ENCODE data around the gene ERMP1.

Gene ERMP1

DNA sequence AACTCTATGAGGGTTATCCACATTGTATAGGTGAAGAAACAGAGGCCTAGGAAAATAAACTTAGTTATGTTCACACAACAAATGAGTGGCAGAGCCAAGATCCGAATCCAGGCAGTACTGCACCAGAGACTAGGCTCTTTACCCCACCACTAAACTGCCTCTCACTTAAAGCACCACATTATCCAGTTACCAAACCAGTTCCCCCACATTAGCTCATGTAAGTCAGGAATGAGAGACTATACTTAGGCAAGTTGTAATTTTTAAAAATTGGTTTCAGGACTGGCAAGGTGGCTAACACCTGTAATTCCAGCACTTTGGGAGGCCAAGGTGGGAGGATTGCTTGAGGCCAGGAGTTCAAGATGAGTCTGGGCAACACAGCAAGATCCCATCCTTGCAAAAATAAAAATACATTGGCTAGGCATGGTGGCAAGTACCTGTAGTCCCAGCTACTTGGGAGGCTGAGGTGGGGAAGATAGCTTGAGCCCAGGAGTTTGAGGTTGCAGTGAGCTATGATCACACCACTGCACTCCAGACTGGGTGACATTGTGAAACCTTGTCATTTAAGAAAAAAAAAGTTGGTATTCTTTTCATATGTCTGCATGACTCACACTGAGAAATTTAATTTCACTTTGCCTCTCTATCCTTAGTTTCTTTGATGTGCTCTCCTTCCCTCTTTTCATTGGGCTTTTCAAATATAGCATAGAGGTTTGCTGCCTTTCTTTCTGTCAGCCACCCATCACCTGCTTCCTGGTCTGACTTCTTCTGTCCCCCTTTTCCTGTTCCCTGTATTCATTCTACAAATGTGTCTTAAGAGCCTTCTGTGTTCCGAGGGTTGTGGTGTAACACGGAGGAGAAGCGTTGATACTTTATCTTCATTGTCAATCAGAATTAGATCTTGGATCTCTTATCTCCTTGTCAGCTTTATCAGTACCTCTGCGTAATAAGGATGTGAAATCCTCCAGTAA is 64.7 kb downstream of the ERMP1 start (continued):
- TF ChIP-seq BACH2 (CRISPR knock-in tag; IDR thresholded peaks at IDR 0.05; ENCODE audit: borderline replicate concordance), result no peak
- TF ChIP-seq PPARA (CRISPR knock-in tag; IDR thresholded peaks at IDR 0.05; ENCODE audit: borderline replicate concordance), result no peak
- no peak for TF ChIP-seq ZNF565 (CRISPR knock-in tag; conservative IDR thresholded peaks at IDR 0.05; ENCODE audit: low read depth)
- TF ChIP-seq ZFP30 (CRISPR knock-in tag; IDR thresholded peaks at IDR 0.05), result no peak
- TF ChIP-seq ZNF70 (CRISPR knock-in tag; IDR thresholded peaks at IDR 0.05), result no peak
- TF ChIP-seq ZNF8 (CRISPR knock-in tag; IDR thresholded peaks at IDR 0.05), result no peak
- TF ChIP-seq ISL1 (CRISPR knock-in tag; IDR thresholded peaks at IDR 0.05), result no peak
- no peak for TF ChIP-seq TOX (CRISPR knock-in tag; IDR thresholded peaks at IDR 0.05; ENCODE audit: borderline replicate concordance)
- TF ChIP-seq RARB (CRISPR knock-in tag; IDR thresholded peaks at IDR 0.05), result no peak

DNA sequence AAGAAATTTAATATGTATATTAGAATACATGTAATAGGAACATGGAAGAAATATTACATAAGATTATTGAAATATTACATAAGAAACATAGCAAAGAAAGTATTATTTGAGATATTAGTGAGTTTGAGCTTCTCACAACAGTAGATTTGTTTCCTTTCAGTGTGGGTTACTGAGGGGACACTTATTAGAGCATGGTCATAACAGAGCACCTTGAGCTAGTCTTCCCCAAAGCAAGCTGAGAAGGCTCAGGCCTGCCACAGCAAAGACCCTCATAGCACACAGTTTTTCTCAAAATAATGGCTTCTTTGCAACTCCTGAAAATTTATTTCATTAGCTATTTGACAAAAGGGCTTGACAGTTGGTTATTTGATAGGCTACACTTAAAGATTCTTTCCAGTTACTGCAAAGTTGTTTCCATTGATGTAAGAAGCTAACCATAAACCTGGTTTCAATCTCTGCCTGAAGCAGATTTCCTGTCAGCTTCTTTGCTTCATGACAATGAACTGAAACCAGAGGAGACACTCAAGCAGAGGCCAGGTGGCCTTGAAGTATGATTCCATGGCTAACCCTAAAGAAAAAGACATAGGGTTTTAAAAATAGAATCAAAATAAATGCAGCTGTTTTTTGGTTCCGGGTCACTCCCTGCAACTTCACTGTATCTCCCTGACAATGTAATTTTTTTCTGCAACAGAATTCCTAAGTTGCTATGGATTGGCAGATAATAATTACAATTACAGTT is 68.6 kb downstream of the ERMP1 start:
- peak; percentile 36; the same call in 1 of the 3 replicates for ATAC-seq
- TF ChIP-seq ZNF565 (CRISPR knock-in tag; conservative IDR thresholded peaks at IDR 0.05; ENCODE audit: low read depth) (no peak), ISL1 (CRISPR knock-in tag; IDR thresholded peaks at IDR 0.05) (no peak), TOX (CRISPR knock-in tag; IDR thresholded peaks at IDR 0.05; ENCODE audit: borderline replicate concordance) (no peak)
- TF ChIP-seq, protein P1, sequence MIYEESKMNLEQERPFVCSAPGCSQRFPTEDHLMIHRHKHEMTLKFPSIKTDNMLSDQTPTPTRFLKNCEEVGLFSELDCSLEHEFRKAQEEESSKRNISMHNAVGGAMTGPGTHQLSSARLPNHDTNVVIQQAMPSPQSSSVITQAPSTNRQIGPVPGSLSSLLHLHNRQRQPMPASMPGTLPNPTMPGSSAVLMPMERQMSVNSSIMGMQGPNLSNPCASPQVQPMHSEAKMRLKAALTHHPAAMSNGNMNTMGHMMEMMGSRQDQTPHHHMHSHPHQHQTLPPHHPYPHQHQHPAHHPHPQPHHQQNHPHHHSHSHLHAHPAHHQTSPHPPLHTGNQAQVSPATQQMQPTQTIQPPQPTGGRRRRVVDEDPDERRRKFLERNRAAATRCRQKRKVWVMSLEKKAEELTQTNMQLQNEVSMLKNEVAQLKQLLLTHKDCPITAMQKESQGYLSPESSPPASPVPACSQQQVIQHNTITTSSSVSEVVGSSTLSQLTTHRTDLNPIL (CRISPR knock-in tag; IDR thresholded peaks at IDR 0.05; ENCODE audit: low read depth), result no peak

DNA sequence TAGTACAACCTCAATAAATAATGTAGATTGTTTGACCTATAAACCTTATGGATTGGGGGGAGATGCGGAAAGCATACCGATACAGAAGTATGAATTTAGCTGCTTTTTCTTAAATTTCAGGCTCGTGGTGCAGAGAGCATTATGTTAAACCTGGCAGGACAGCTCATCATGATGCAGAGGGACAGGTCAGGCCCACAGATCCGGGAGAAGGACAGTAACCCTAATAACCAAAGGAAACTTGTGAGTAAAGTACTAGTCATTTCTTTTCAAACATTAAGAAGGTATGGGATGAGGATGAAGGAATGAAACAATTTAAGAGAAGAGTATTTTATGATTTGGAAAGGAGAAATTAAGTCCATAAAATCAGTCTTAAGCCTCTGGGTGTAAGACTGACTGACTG is 70.5 kb downstream of the ERMP1 start:
- ATAC-seq, result no peak
- TF ChIP-seq ZNF565 (CRISPR knock-in tag; conservative IDR thresholded peaks at IDR 0.05; ENCODE audit: low read depth), result no peak
- no peak for TF ChIP-seq TCF4 (CRISPR knock-in tag; IDR thresholded peaks at IDR 0.05; ENCODE audit: borderline replicate concordance)
- TF ChIP-seq OSR1 (CRISPR knock-in tag; IDR thresholded peaks at IDR 0.05), result no peak
- TF ChIP-seq, protein P2, sequence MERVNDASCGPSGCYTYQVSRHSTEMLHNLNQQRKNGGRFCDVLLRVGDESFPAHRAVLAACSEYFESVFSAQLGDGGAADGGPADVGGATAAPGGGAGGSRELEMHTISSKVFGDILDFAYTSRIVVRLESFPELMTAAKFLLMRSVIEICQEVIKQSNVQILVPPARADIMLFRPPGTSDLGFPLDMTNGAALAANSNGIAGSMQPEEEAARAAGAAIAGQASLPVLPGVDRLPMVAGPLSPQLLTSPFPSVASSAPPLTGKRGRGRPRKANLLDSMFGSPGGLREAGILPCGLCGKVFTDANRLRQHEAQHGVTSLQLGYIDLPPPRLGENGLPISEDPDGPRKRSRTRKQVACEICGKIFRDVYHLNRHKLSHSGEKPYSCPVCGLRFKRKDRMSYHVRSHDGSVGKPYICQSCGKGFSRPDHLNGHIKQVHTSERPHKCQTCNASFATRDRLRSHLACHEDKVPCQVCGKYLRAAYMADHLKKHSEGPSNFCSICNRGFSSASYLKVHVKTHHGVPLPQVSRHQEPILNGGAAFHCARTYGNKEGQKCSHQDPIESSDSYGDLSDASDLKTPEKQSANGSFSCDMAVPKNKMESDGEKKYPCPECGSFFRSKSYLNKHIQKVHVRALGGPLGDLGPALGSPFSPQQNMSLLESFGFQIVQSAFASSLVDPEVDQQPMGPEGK (CRISPR knock-in tag; IDR thresholded peaks at IDR 0.05; ENCODE audit: borderline replicate concordance), result no peak
- TF ChIP-seq, protein P3, sequence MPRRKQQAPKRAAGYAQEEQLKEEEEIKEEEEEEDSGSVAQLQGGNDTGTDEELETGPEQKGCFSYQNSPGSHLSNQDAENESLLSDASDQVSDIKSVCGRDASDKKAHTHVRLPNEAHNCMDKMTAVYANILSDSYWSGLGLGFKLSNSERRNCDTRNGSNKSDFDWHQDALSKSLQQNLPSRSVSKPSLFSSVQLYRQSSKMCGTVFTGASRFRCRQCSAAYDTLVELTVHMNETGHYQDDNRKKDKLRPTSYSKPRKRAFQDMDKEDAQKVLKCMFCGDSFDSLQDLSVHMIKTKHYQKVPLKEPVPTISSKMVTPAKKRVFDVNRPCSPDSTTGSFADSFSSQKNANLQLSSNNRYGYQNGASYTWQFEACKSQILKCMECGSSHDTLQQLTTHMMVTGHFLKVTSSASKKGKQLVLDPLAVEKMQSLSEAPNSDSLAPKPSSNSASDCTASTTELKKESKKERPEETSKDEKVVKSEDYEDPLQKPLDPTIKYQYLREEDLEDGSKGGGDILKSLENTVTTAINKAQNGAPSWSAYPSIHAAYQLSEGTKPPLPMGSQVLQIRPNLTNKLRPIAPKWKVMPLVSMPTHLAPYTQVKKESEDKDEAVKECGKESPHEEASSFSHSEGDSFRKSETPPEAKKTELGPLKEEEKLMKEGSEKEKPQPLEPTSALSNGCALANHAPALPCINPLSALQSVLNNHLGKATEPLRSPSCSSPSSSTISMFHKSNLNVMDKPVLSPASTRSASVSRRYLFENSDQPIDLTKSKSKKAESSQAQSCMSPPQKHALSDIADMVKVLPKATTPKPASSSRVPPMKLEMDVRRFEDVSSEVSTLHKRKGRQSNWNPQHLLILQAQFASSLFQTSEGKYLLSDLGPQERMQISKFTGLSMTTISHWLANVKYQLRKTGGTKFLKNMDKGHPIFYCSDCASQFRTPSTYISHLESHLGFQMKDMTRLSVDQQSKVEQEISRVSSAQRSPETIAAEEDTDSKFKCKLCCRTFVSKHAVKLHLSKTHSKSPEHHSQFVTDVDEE (CRISPR knock-in tag; IDR thresholded peaks at IDR 0.05), result no peak
- no peak for TF ChIP-seq ESRRG (CRISPR knock-in tag; IDR thresholded peaks at IDR 0.05)
- TF ChIP-seq ZNF70 (CRISPR knock-in tag; IDR thresholded peaks at IDR 0.05), result no peak
- TF ChIP-seq, protein P4, sequence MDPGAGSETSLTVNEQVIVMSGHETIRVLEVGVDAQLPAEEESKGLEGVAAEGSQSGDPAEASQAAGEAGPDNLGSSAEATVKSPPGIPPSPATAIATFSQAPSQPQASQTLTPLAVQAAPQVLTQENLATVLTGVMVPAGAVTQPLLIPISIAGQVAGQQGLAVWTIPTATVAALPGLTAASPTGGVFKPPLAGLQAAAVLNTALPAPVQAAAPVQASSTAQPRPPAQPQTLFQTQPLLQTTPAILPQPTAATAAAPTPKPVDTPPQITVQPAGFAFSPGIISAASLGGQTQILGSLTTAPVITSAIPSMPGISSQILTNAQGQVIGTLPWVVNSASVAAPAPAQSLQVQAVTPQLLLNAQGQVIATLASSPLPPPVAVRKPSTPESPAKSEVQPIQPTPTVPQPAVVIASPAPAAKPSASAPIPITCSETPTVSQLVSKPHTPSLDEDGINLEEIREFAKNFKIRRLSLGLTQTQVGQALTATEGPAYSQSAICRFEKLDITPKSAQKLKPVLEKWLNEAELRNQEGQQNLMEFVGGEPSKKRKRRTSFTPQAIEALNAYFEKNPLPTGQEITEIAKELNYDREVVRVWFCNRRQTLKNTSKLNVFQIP (CRISPR knock-in tag; IDR thresholded peaks at IDR 0.05; ENCODE audit: borderline replicate concordance, low read depth), result no peak
- TF ChIP-seq RARB (CRISPR knock-in tag; IDR thresholded peaks at IDR 0.05), result no peak
- TF ChIP-seq, protein P1 (CRISPR knock-in tag; IDR thresholded peaks at IDR 0.05; ENCODE audit: low read depth), result no peak
- no peak for TF ChIP-seq CSDC2 (CRISPR knock-in tag; IDR thresholded peaks at IDR 0.05)
- no peak for TF ChIP-seq ZFP30 (CRISPR knock-in tag; IDR thresholded peaks at IDR 0.05)
- no peak for TF ChIP-seq ZC3H10 (CRISPR knock-in tag; IDR thresholded peaks at IDR 0.05)
- TF ChIP-seq ARNTL (CRISPR knock-in tag; IDR thresholded peaks at IDR 0.05; ENCODE audit: borderline replicate concordance, low read depth), result no peak
- TF ChIP-seq ISL1 (CRISPR knock-in tag; IDR thresholded peaks at IDR 0.05), result no peak
- no peak for TF ChIP-seq BACH2 (CRISPR knock-in tag; IDR thresholded peaks at IDR 0.05; ENCODE audit: borderline replicate concordance)
- TF ChIP-seq GLIS3 (CRISPR knock-in tag; IDR thresholded peaks at IDR 0.05), result no peak
- TF ChIP-seq SNAI2 (CRISPR knock-in tag; IDR thresholded peaks at IDR 0.05), result no peak

Measured in SK-N-SH treated with all-trans-retinoic acid at 6 μM for 48 hours (cell line).